GM12865 (cell line): Measurements from ENCODE around the gene HAUS7.

Experiments
- DNase-seq: peaks from one replicate; pipeline ENCODE4 v3.0.0; 2010; ENCODE audit warnings: low read depth
- H3K4me3 ChIP-seq: 2 replicates; pipeline ENCODE4 v1.5.1; 2011; ENCODE audit warnings: mild to moderate bottlenecking, low read depth, low read length, control low read depth
- CTCF ChIP-seq: IDR thresholded peaks from 2 replicates; pipeline ENCODE4 v1.5.1; 2011; ENCODE audit warnings: low read length, control low read depth, low read depth, inconsistent platforms; ENCODE audit not compliant: insufficient read depth; ENCODE audit errors: missing control alignments

Gene HAUS7

DNA sequence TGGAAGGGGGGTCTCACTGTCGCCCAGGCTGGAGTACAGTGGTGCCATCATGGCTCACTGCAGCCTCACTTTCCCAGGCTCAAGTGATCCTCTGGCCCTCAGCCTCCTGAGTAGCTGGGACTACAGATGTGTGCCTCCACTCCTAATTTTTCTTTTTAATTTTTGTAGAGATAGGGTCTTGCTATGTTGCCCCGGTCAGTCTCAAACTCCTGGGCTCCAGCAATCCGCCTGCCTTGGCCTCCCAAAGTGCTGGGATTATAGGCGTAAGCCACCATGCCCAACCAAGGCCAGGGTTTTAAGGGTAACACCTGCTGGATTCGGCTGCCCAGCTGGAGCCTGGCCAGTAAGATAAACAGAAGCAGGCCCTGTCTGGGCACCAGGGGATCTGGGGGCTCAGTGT lies 27.9 kb downstream of the HAUS7 start:
- TF ChIP-seq CTCF, result no peak
- no peak for DNase-seq

DNA sequence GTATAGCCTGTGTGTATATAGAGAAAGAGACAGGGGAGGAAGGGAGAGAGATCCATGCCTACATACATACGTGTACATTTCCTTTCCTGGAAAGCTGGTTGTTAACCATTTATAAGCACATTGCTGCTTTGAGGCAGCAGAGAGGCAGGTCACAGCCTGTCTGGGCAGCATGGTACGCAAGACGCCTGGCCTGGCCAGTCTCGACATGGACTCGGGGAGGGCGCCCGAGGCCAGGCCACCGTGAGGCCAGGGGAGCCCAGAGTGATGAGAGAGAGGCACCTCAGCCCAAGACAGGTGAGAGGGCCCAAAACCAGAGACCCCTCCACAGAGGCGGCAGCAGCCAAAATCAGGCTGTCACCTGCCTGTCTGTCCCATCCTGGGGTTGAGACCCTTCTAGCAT lies 28.4 kb downstream of the HAUS7 start:
- DNase-seq, result no peak
- H3K4me3 ChIP-seq, result no peak overlapping the region
- no peak for TF ChIP-seq CTCF

More for the DNA sequence above, 27.9 kb downstream of the HAUS7 start:
- no peak overlapping the region for H3K4me3 ChIP-seq

- H3K4me3 ChIP-seq, result no peak overlapping the region
- no peak for DNase-seq
- TF ChIP-seq CTCF, result no peak
Observed at GRCh38 chrX:153441296-153441695, 29.1 kb downstream of the HAUS7 start.

GRCh38 chrX:153440556-153441135 lies 29.7 kb downstream of the HAUS7 start:
- no peak for DNase-seq
- H3K4me3 ChIP-seq, result no peak overlapping the region
- TF ChIP-seq CTCF, result no peak

- no peak for TF ChIP-seq CTCF
- DNase-seq, result no peak
- H3K4me3 ChIP-seq, result no peak overlapping the region
Observed at GRCh38 chrX:153439977-153440376, 30.4 kb downstream of the HAUS7 start.

DNA sequence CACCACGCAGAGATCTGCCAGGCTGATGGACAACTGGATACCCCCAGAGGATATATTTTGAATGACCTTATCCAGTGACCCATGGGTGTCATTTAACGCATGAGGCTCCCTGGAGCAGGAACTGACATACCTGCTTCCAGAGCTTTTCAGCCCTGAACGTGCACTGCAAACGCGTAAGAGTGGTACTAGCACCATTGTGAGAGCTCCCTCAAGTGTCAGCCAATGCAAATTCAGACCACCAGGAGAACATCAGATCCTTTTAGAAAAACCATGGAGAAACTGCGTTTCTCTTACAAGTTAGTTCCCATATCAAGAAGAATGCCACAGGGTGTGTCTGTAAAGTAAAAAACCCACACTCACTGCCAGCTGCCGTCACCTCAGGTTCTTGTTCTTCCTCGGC lies 31.8 kb downstream of the HAUS7 start:
- H3K4me3 ChIP-seq, result no peak overlapping the region
- peak; percentile 5 for TF ChIP-seq CTCF
- peak; percentile 17 for DNase-seq

DNA sequence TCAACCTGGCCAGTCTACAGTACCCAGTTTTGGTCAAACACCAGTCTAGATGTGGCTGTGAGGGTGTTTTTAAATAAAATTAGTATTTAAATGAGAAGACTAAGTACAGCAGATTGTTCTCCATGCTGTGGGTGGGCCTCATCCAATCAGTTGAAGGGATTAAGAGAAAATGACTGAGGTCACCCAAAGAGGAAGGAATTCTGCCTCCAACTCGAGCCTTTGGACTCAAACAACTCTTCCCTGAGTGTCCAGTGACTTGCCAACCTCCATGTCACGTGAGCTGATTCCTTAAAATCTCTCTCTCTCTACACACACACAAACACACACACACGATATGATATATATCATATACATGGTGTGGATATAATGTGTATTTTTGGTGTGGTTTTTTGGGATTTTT lies 34.5 kb downstream of the HAUS7 start:
- H3K4me3 ChIP-seq, result no peak overlapping the region
- DNase-seq, result no peak
- no peak for TF ChIP-seq CTCF
